ENCODE results near the gene NTN1. TPM values are rescaled to one million over a fixed set of nuclear protein-coding genes. Genes with fewer than 3 reads are reported as not detected.

NTN1 gene
- total RNA-seq, 1 experiment from 2014 or later: 0.12 TPM

DNA sequence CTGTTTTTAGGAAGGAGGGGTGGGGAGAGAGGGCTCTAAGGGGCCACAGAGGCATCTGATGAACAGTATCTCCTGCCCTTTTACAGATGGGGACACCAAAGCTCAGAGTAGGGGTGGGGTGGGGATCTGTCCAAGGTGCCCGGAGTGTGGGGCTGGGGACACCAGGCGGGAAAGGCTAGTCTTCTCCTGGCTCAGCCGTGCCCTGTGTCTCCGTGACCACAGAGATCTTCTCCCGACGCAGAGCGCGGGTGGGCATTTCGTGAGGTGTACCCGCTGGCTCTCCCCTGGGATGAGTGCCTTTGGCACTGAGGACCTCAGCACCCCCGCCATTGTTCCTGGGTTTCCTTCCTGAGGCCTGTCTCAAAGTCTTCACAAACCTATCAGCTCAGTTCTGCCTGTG, 209.6 kb downstream of the NTN1 start:
- DNase-seq (ENCODE audit: low read depth): no peak

DNA sequence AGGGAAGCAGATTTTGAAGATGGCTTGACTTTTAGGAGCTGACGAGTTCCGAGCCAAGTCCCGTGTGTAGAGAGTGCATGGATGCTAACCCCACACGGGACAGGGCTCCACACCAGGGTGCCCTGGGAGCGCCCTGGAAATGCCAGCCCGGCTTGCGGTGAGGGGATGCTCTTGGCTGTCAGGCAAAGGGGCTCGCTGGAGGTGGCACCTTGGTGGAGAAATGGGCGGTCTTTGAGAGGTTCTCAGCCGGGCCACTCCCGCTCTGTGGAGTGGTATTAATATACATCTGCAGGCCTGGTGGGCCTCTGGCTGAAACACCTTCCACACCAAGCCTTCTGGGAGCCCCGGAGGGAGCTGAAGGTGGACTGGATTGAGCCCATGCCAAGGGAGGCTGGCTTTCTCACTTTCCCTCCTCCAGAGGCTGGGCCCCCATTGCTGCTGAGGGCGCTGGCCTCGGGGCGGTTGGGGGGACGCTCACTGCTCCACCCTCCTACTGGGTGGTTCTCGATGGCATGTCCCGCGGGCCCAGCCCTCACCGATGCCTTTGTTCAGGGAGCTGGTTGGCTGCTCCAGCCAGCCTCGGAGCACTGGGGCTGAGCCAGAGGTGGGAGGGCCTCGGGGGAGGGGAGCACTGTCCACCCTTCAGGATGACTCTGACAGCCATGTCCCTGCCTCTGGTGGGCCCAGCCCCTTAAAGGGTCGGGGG, 210.3 kb downstream of the NTN1 start:
- DNase-seq (ENCODE audit: low read depth): no peak

DNA sequence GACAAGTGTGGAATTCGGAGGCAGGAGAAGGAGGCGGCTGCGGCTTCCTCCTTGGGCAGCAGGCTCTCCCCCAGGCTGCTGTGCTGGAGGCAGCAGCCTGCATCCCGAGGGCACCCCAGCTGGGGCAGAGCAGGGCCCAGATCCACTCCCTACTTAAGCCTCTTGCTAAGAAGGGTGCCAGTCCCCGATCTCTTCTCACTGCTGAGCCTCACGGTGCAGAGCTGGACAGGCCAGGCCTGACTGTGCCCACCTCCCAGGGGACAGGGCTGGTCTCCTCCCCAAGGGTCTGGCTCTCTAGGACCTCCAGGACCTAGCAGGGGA, 210.8 kb downstream of the NTN1 start:
- DNase-seq (ENCODE audit: low read depth): no peak

DNA sequence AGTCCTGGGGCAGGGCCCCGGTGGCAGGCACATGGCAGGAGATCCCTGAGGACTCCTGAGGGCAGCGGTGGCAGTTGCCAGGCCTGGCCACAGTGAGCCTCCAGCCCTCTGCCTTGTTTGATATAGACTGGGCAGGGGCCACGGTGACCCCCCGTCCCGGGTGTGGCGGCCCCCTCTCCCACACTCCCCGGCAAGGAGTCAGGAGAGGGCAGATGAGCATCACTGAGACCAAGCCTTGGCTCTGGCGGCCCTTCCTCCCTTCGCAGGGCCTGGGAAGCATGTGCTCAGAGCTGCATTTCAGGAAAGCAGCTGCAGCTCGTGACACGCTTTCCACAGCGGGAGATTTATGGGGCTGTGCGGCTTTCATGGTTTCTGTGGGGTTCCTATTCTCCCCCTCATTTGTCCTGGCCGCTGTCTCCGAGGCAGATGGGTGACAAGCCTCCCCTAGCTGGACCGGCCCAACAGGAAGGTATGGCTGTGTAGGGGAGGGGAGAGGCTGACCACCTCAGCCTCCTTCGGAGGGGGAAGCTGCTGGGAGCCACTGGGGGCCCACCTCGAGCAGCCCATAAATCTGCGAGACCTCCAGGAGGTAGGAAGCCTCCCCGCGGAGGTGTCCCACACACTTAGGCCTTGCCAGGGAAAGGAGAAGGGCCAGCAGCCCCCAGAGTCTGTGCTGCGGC, 211.4 kb downstream of the NTN1 start:
- peak; percentile 53 for DNase-seq (ENCODE audit: low read depth)

DNA sequence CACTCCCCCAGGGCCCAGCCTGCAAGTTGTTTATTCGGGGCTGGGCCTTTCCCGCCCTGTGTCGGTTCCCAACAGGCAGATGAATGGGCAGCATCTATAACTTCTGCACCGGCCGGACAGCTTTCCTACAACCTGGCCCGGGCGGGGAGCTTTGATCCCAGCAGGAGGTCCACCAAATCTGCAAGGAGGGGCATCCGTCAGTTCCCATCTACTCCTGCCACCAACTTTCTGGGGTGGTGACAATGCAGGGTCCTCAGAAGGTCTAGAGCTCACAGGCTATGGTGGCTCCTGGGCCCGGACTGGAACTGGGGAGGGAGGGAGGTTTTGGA, 211.9 kb downstream of the NTN1 start:
- no peak for DNase-seq (ENCODE audit: low read depth)

DNA sequence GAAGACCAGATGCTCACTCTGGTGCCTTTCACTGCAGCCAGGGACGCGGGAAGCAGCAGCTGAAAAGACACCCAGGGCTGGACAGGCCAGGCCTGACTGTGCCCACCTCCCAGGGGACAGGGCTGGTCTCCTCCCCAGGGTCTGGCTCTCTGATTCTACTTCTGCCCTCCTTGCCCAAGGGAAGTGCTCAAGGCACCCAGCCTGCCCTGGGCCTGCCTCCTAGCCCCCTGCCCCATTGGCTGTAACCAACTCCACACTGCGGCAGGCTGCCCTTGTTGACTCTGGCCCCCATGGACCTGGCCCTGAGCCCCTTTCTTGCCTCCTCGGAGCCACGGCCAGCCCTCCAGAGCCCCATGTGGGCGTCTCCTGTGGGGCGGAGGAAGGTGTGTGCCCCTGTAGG, 212.5 kb downstream of the NTN1 start:
- no peak for DNase-seq (ENCODE audit: low read depth)

DNA sequence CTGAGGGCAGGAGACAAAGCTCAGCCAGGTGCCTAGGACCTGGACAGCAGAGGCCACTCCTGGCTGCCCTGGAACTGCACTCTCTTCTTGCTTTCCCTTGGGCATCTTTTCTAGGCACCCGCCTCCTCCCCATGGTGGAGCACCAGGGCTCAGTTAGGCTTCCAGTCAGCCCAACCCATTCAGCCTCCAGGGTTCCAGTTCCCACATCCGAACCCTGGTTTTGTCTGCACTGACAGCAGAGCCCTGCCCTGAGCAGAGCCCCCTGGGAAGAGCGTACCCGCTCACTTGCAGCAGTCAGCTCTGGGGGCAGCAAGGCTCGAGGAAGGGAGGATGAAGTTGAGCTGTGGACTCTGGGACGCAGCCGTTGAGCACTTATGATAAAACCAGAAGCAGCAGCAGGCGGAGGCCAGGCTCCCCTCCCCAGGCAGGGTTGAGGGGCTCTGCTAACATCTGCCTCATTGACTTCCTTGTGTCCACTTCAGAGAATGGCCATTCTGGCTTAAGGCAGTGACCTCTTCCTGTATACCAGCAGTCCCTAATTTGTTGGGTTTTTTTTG, 213.2 kb downstream of the NTN1 start:
- no peak for DNase-seq (ENCODE audit: low read depth)

DNA sequence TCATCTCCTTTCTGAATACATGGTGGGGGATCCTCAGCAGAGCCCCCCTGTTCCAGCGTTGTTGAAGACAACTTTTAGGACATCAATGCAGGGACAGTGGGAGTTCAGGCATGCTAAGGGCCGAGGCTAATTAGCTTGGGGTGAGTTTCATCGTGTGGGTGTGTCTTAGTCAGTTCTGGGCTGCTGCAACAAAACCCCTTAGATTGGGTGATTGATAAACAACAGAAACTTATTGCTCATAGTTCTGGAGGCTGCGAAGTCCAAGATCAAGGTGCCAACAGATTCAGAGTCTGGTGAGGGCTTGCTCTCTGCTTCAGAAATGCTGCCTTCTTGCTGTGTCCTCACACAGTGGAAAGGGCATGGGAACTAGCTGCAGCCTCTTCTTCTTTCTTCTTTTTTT, 214.0 kb downstream of the NTN1 start:
- DNase-seq (ENCODE audit: low read depth): no peak

DNA sequence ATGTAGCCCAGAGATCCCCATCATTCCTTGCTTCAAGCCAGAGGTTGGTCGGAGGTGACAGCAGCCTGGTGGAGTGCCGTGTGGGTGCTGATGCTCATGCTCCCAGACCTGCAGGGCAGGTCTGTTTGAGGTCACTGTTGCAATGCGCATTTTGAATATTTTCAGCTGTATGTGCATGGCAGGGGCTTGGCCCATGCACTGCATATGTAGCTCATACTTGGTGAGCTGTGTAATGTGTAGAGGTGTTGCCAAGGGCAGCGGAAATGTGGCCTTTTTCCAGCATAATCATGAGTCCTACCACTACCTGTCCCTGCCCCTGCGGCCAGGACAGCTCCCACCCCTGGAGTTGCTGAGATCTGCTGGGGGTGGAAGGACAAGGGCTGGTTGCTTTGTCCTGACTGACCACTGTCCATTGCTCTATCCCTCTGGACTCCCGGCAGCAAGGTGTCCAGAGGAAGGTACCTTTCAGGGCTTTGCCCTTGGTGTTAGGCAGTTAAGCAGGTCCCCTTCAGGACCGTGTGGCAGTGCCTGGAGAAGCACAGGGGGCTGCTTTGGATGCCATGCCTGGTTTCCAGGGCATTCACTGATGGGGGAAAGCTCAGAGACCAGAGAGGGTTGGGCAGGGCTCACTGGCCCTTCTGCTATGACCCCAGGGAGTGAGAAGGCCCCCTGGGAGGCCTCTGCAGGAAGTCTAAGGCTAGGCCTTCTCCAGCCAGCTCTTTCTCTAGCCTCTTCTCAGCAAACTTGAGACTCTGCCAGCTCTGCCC, 215.2 kb downstream of the NTN1 start:
- no peak for DNase-seq (ENCODE audit: low read depth)

DNA sequence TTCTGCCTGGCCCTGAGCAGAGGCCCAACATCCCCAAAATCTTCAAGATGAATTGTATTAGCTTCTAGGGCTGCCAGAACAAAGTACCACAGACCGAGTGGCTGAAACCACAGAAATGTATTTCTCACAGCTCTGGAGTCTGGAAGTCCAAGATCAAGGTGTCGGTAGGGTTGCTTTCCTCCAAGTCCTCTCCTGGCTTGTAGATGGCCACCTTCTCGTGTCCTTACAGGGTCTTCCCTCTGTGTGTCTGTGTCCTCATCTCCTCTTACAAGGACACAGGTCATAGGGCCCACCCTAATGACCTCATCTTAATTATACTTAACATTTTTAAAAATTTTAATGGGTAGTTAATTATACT, 215.7 kb downstream of the NTN1 start:
- DNase-seq (ENCODE audit: low read depth): no peak

DNA sequence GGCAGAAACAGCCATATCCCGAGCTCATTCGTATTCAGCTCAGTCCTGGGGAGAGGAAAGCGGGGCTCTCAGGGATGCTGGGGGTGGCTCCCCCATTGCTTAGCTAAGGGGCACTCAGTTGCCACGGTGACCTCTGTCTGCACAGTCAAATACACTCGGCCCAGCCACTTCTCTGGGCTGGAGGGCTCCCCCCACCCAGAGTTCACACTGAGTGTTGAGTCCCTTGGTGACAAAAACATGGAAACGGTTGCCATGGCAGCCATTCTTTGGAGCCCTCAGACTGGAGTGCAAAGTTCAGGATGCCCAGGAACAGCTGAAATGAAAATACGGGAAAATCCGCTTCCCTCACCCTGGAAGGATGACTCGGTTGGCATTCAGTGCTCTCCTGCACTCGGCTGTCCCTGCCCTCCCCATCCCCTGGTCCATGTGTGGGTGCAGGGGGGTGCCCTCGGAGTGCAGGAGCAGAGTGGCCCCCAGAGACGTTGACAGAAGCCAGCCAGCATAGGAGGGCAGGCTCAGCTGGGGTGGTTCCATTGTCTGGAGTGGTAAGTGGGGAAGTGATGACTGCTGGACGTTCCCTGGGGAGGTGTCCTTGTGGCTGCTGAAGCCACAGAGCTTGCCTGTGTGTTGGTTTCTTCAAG, 216.5 kb downstream of the NTN1 start:
- no peak for DNase-seq (ENCODE audit: low read depth)

DNA sequence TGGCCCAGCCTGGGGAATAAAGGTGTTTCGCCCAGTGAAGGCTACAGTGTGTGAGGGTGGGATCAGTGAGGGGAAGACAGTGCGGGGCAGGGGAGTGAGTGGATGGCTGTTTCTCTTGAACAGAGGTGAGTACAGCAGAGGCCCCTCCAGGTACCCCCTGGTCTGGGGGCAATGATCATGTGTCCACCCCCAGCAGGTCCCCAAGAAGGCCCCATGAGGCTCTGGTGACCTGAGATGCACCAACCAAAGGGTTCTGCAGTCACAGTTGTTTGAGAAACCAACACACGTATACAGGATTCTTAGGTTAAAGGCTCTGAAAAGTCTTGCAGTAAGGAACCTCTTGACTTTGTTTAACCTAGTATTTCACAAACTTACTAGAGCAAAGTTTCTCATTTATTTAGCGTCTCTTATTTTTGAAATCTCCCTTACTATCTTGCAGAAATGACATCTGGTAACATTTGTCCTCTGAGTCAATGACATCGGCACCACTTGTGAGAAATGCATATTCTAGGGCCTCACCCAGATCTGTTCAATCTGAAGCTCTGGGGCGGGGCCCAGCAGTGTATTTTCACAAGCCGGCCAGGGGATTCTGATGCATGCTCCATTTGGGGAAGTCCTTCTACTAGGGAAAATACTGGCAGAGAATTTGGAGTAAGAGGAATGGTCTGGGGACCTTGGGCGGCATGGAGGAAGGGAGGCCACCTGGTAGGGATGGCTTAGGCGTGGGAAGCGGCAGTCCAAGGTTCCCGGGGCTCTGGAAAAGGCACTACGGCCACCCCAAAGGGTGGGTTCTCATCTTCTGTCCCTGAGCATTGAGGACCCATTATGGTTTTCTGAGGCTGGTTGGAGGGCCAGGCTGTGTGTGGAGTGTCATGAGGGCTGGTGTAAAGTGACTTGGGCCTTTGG, 217.3 kb downstream of the NTN1 start:
- no peak for DNase-seq (ENCODE audit: low read depth)

DNA sequence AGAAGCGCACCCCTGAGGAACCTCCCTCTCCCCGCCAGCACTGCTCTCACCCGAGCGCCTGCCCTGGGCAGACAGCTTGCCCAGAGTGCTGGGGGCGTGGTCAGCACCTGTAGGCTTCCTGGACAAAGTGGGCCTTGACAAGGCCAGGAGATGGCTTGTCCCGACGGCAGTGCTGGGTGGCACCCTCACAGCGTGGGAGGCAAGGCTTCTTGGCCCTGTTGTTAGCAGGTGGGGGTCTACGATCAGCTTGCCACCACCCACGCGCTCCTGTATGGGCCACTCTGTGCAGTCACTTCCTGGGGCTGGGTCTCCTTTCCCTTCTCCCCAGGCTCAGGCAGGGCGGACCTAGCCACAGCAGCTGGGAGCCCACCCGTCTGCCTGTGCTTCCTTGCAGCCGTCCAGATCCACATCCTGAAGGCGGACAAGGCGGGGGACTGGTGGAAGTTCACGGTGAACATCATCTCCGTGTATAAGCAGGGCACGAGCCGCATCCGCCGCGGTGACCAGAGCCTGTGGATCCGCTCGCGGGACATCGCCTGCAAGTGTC, 218.0 kb downstream of the NTN1 start:
- no peak for DNase-seq (ENCODE audit: low read depth)

DNA sequence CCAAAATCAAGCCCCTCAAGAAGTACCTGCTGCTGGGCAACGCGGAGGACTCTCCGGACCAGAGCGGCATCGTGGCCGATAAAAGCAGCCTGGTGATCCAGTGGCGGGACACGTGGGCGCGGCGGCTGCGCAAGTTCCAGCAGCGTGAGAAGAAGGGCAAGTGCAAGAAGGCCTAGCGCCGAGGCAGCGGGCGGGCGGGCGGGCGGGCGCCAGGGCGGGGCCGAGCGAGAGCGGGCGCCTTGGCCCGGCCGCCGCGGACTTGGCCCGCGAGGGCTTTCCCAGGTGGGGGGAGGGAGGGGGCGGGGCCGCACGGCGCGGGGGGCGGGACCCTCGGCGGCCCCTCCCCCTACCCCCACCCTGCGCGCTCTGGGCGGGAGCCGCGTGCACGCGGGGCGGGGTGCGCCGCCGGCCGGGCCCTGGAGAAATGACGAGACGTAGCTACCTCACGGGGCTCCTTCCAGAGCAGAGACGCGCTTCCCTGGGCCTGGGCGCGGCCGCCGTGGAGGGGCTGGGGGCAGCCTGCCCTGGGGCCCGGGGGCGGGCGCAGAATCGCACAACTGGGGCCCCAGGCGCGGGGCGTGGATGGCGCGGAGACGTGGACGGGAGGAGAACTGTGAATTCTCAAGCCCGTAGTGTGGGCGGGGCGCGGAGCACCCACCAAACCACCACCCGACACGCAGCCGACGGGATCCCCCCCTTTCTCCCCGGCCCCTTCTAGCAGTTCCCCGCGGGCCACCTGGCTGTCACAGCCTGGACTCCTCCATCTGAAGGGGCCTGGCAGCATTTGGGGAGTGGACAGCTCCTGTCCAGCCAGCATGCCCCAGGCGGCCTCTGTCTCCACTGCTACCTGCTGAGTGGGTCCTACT, 218.7 kb downstream of the NTN1 start:
- DNase-seq (ENCODE audit: low read depth): peak; percentile 40

DNA sequence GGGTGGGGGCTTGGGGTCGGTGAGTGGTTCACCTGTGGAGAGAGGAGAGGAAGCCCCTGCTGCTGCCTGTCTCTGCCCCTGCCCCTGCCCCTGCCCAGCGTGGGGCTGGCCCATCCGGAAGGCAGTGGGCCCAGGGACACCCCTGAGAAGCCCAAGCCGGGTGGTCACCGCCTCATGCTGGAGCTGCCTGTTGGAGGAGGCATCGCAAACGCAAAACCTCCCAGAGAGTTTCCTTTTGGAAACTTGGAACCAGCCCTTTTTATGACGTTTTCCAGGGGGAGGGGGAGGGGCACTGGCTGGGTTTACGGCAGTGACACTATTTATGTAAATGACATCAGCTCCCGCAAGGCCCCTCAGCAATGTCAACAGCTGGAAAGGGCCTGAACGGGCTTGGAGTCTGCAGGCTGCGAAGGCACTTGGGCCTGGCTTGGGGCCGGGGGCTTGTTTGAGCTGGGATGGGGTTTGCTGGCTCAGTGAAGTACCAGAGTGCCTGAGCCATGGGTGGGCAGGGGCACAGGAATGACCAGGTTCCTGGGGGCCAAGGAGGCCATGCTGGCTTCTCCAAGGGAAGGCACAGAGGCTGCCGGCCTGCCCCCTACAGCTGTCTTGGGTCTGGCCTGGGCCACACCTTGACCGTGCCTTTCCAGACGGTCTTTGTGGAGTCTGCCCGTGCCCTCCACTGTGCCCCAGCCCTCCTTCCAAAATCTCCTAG, 219.5 kb downstream of the NTN1 start:
- no peak for DNase-seq (ENCODE audit: low read depth)

DNA sequence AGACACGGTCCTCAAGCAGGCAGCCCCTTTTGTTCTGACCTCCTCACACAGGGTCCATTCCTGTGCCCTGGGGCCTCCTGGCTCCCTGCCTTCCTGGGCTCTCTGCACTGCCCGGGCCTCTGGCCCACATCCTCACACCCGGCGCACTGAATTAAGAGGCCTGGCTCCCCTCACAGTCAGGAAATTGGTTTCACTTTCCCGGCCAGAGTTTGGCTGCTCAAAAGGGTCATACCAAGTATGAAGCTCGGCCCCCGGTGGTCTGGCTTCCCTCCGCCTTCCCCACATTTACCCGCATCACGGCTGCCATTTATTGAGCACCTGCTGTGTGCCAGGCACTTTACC, 220.0 kb downstream of the NTN1 start:
- DNase-seq (ENCODE audit: low read depth): no peak

DNA sequence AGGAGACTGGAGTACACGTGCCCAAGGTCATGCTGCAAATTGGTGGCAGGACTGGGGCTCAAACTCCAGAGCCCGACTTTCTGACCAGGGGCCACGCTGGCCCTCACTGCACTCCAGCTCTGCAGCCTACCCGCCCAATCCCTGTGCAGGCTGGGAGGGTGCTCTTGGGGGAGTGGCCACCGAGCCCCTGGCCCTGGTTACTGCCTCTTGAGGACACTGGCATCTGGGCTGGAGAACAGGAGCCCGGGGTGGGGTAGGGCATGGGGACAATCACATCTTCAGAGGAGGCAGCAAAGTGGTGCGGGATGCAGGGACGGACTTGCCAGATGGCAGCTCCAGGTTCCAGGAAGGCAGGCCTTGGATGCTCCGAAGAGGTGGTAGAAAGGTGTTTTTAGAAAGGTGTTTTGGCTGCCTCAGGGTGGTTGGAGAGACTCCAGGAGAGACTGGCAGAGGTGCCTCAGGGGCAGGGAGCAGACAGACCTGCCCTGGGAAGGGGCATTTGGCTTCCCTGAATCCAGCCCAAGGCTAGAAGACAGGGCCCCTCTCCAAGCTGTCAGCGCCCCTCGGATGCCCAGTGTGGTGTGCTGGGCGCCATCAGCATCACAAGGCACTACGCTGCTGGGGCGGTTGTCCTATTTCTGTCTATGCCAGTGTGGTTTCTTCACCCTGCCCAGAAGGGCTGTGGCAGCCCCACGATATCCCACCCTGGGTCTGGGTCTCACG, 220.6 kb downstream of the NTN1 start:
- no peak for DNase-seq (ENCODE audit: low read depth)

DNA sequence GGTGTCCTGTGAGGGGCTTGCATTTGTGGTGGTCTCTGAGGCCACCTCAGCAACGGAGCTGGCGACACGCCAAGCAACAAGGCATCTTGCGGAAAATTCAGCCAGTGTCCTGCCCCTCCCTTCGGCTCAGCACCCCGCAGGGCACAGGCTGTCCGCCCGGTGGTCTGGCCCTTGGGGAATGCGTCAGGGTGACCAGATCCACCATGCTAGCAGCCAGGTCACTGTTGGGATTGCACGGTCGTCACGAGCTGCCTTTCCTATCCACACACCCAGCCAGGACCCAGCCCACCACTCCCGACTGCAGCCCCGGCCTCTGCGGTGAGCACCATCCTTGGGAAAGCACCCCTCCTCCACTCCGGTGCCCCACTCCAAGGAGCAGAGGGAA, 221.2 kb downstream of the NTN1 start:
- no peak for DNase-seq (ENCODE audit: low read depth)

DNA sequence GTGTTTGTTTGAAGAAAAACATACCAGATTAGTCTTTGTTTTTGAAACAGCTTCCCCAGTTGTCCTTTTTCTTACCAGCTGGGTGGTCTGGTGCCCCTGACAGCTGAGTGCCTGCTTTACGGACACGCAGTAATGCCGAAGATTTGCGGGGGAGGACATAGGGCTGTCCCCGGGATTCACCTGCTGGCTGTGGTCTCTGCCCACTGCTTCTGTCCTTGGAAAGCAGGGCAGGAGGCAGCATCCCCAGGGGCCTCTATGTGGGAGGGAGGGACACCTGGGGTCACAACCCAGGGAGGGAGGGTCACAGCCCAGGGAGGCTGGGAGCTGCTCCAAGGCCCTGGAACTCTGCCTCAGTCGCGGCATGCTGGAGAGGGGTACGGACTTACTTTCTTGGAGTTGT, 221.7 kb downstream of the NTN1 start:
- no peak for DNase-seq (ENCODE audit: low read depth)
